ENCODE data around the gene ZBTB39.
"Not testable (repeated sequence)": the region's sequence is repeated elsewhere in the genome, so short reads cannot be mapped to it uniquely, and the experiment has no call there.

The ZBTB39 gene

GRCh38 chr12:56978397-56979138 is 27.8 kb downstream of the ZBTB39 start:
- no peak for FAIRE-seq

- FAIRE-seq: not testable (repeated sequence)
Measured at GRCh38 chr12:56977361-56977760, 29.0 kb downstream of the ZBTB39 start.

GRCh38 chr12:56974224-56974623 is 32.1 kb downstream of the ZBTB39 start:
- FAIRE-seq: not testable (repeated sequence)

GRCh38 chr12:56968910-56969309 is 37.4 kb downstream of the ZBTB39 start:
- not testable (repeated sequence) for FAIRE-seq

- FAIRE-seq: not testable (repeated sequence)
Measured at GRCh38 chr12:56965997-56966642, 40.2 kb downstream of the ZBTB39 start.

GRCh38 chr12:56965124-56965523 is 41.2 kb downstream of the ZBTB39 start:
- FAIRE-seq: not testable (repeated sequence)

- FAIRE-seq: not testable (repeated sequence)
Measured at GRCh38 chr12:56963557-56963956, 42.8 kb downstream of the ZBTB39 start.

GRCh38 chr12:56962247-56962646 is 44.1 kb downstream of the ZBTB39 start:
- FAIRE-seq: not testable (repeated sequence)

GRCh38 chr12:56958422-56958821 is 47.9 kb downstream of the ZBTB39 start:
- FAIRE-seq: no peak

GRCh38 chr12:56957229-56958052 is 48.9 kb downstream of the ZBTB39 start, which contains the start of gene RDH16:
Gene RDH16 (minus strand): TSS chr12:56957608. CDS start chr12:56957462, 146 bp downstream.
- no peak for FAIRE-seq

- FAIRE-seq: no peak
Measured at GRCh38 chr12:56955631-56956256, 50.6 kb downstream of the ZBTB39 start.

- FAIRE-seq: no peak
Measured at GRCh38 chr12:56954958-56955355, 51.4 kb downstream of the ZBTB39 start.

GRCh38 chr12:56954057-56954957 is 52.0 kb downstream of the ZBTB39 start:
- no peak for FAIRE-seq

- FAIRE-seq: no peak
Measured at GRCh38 chr12:56953314-56953713, 53.0 kb downstream of the ZBTB39 start.

GRCh38 chr12:56951582-56952339 is 54.6 kb downstream of the ZBTB39 start:
- FAIRE-seq: no peak

GRCh38 chr12:56948881-56949280 is 57.5 kb downstream of the ZBTB39 start:
- no peak for FAIRE-seq

Data from A204.1 (cell line).